ENCODE measurements around the gene PGM2. TPM values are rescaled to one million over a fixed set of nuclear protein-coding genes. Genes with fewer than 3 reads are reported as not detected.

The PGM2 gene
- total and polyA plus RNA-seq, 7 donors, result 1.1 to 4.7 (median 2.5) TPM

GRCh38 chr4:37788819-37789218, 37.7 kb upstream of the PGM2 start:
- no peak for TF ChIP-seq CTCF (IDR thresholded peaks at IDR 0.05)
- DNase-seq (no peak), ATAC-seq (no peak)
- 68 to 73% (median 69%) methylated on average over 4 of the region's 4 CpGs for WGBS, 3 donors
- intact Hi-C loops (cut with DNase I), result no loop called here
- Histone ChIP-seq H3K4me1 (no peaks in the 10 kb centered on the region), H3K9me3 (no peaks in the 10 kb centered on the region), H3K27me3 (ENCODE audit: insufficient read depth in 3 of 3, low read length in 2 of 3) (no peaks in the 10 kb centered on the region), H3K27ac (no peak overlapping the region), H3K4me3 (no peak overlapping the region), H3K36me3 (ENCODE audit: insufficient read depth in 1 of 2, low read depth in 1 of 2) (no peaks in the 10 kb centered on the region)

DNA sequence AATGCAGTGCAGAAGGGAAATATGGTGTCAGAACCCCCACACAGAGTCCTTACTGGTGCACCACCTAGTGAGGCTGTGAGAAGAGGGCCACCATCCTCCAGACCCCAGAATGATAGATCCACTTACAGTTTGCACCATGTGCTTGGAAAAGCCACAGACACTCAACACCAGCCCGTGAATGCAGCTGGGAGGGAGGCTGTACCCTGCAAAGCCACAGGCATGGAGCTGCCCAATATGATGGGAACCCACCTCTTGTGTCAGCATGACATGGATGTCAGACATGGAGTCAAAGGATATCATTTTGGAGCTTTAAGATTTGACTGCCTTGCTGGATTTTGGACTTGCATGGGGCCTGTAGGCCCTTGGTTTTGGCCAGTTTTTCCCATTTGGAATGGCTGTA, 34.2 kb upstream of the PGM2 start:
- no peak for TF ChIP-seq CTCF (IDR thresholded peaks at IDR 0.05)
- DNase-seq, result no peak
- Histone ChIP-seq H3K27ac (no peak overlapping the region), H3K4me1 (peaks cover 6% of the 10 kb centered on the region), H3K27me3 (ENCODE audit: insufficient read depth in 3 of 3, low read length in 2 of 3) (no peaks in the 10 kb centered on the region), H3K4me3 (no peak overlapping the region), H3K9me3 (no peaks in the 10 kb centered on the region), H3K36me3 (ENCODE audit: insufficient read depth in 1 of 2, low read depth in 1 of 2) (no peaks in the 10 kb centered on the region)
- intact Hi-C loops (cut with DNase I), result loop anchor here in 1 of 2 donors (10.0 kb wide), 1 partner anchor 337 kb away; a partner anchor contains a TSS
- WGBS, 3 donors, result 82 to 100% (median 89%) methylated on average over 1 of the region's 1 CpG
- ATAC-seq, result no peak

DNA sequence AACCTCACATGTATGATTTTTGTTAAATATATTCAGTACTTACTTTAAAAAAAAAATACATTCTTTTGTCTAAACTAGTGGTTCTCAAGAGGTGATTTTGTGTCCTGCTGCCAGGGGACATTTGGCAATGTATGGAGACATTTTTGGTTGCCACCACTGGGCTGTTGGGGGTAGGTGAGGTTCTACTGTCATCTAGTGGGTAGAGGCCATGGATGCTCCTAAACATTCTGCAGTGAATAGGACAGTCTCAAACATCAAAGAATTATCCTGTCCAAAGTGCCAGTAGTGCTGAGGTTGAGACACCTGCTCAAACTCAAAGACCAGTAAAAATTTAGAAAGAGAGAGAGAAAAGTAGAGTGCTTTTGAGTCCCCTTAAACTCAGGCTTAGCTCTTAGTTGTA, 32.9 kb upstream of the PGM2 start:
- H3K36me3 ChIP-seq (ENCODE audit: insufficient read depth in 1 of 2, low read depth in 1 of 2), result no peaks in the 10 kb centered on the region
- no peak for DNase-seq
- TF ChIP-seq CTCF (IDR thresholded peaks at IDR 0.05), result peak; percentile 57
- ATAC-seq, result peak; percentile 62 to 82 (median 75)
- H3K9me3 ChIP-seq, result no peaks in the 10 kb centered on the region
- H3K4me3 ChIP-seq, result no peak overlapping the region
- intact Hi-C loops (cut with DNase I), result loop anchor here in 1 of 2 donors (10.0 kb wide), 1 partner anchor 339 kb away; a partner anchor contains a TSS
- H3K27ac ChIP-seq, result no peak overlapping the region
- H3K27me3 ChIP-seq (ENCODE audit: insufficient read depth in 3 of 3, low read length in 2 of 3), result no peaks in the 10 kb centered on the region
- H3K4me1 ChIP-seq, result peaks cover 6% of the 10 kb centered on the region

DNA sequence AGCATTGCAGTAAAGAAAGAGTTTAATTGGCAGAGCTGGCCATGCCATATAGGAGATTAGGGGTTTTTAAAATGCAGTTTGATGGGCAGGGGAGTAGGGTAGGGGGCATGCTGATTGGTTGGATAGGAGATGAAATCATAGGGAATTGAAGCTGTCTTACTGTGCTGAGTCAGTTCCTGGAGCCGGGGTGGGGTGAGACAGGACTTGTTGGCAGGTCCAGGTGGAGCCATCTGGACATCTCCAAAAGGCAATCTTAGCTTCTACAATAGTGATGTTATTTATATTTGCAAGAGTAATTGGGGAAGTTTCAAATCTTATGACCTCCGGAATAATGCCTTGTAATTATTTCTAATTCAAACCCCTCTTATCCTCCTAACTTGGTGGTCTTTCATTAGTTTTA, 32.4 kb upstream of the PGM2 start:
- intact Hi-C loops (cut with DNase I), result loop anchor here in 1 of 2 donors (2.0 to 10.0 kb wide), 2 partner anchors 191 to 339 kb away; a partner anchor contains a TSS
- DNase-seq, result no peak
- 59 to 74% (median 62%) methylated on average over 2 of the region's 2 CpGs for WGBS, 3 donors

More for the DNA sequence above, 32.4 kb upstream of the PGM2 start:
- peaks cover 6% of the 10 kb centered on the region for H3K4me1 ChIP-seq
- H3K9me3 ChIP-seq, result no peaks in the 10 kb centered on the region
- no peak for ATAC-seq
- H3K27ac ChIP-seq, result no peak overlapping the region
- no peak overlapping the region for H3K4me3 ChIP-seq
- no peaks in the 10 kb centered on the region for H3K27me3 ChIP-seq (ENCODE audit: insufficient read depth in 3 of 3, low read length in 2 of 3)
- no peaks in the 10 kb centered on the region for H3K36me3 ChIP-seq (ENCODE audit: insufficient read depth in 1 of 2, low read depth in 1 of 2)
- no peak for TF ChIP-seq CTCF (IDR thresholded peaks at IDR 0.05)

Data from psoas muscle (tissue), 8 donors.